A673 (cell line): ENCODE data around the gene BABAM2.

Experiments used
- EZH2 ChIP-seq: fragments of 200-600 bp; sonication (generic); IDR thresholded peaks from 2 replicates; pipeline ENCODE4 v1.6.1; 2017; ENCODE audit warnings: borderline replicate concordance, low read depth, mild to moderate bottlenecking, mixed read lengths, antibody characterized with exemption, low read length; ENCODE audit not compliant: poor library complexity, severe bottlenecking
- TF ChIP-seq, protein P1 (sequence below): fragments of 300-800, 200-600 bp; sonication (generic); conservative IDR thresholded peaks from 2 replicates; pipeline ENCODE4 v1.5.1; 2017; ENCODE audit warnings: low read depth, mild to moderate bottlenecking, antibody characterized with exemption, low read length, moderate library complexity, mixed read lengths

- TF ChIP-seq, protein P1, sequence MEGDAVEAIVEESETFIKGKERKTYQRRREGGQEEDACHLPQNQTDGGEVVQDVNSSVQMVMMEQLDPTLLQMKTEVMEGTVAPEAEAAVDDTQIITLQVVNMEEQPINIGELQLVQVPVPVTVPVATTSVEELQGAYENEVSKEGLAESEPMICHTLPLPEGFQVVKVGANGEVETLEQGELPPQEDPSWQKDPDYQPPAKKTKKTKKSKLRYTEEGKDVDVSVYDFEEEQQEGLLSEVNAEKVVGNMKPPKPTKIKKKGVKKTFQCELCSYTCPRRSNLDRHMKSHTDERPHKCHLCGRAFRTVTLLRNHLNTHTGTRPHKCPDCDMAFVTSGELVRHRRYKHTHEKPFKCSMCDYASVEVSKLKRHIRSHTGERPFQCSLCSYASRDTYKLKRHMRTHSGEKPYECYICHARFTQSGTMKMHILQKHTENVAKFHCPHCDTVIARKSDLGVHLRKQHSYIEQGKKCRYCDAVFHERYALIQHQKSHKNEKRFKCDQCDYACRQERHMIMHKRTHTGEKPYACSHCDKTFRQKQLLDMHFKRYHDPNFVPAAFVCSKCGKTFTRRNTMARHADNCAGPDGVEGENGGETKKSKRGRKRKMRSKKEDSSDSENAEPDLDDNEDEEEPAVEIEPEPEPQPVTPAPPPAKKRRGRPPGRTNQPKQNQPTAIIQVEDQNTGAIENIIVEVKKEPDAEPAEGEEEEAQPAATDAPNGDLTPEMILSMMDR, result no peak
- TF ChIP-seq EZH2, result no peak
Measured at GRCh38 chr2:28288620-28289019, 398.1 kb downstream of the BABAM2 start.
